Hippocampal formation (tissue), 2 donors: ENCODE measurements around the gene FAM169A.
A peak's percentile ranks its signal among the peaks of the same experiment; 100 is the strongest.
"Not testable (repeated sequence)": the region's sequence is repeated elsewhere in the genome, so short reads cannot be mapped to it uniquely, and the experiment has no call there.

Experiments used
- DNase-seq, 2 donors: peaks; one replicate each; lab custom pipeline; 2025; lab: John Stamatoyannopoulos, UW

FAM169A gene, protein sequence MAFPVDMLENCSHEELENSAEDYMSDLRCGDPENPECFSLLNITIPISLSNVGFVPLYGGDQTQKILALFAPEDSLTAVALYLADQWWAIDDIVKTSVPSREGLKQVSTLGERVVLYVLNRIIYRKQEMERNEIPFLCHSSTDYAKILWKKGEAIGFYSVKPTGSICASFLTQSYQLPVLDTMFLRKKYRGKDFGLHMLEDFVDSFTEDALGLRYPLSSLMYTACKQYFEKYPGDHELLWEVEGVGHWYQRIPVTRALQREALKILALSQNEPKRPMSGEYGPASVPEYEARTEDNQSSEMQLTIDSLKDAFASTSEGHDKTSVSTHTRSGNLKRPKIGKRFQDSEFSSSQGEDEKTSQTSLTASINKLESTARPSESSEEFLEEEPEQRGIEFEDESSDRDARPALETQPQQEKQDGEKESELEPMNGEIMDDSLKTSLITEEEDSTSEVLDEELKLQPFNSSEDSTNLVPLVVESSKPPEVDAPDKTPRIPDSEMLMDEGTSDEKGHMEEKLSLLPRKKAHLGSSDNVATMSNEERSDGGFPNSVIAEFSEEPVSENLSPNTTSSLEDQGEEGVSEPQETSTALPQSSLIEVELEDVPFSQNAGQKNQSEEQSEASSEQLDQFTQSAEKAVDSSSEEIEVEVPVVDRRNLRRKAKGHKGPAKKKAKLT

DNA sequence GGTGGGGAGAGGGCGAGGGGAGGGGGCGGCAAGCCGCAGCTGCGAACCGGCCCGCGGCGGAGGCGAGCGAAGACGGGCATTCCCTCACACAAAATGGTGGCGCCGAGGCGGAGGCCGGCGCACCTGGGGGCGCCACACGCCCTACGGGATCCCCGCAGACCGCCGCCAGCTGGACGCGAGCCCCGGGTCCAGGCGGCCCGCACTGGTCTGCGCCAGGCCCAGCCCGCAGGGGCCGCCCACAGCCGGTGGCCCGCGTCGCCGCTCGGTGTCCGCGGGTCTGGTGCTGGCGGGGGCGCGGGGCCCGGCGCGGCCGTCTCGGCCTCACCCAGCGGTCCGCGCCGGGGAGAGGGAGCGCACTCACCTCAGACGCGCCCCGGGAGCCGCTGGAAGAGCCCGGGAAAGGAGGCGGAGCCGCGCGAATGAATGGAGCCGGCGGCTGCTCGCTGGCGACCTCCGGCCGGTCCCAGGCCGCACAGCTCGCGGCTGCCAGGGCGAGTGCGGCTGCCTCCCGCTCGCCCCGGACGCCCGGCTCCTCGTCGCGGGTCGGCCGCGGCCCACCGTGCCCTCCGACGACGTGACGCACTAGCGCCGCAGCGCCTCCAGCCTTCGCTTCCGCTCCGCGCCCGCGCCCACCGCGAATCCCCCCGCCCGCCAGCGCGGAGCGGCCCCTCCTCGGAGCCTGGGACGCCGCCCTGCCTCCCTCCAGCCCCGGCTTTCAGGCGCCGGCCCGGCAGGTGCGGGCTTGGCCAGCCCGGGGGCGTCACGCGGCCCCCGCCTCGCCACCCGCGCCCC is at the start of gene FAM169A:
Gene FAM169A (minus strand): TSS at position 584 of the 792 bp plus-strand sequence. CDS start 24,711 bp downstream, outside the sequence.
- peak in 1 of 2 donors; percentile 31 for DNase-seq

DNA sequence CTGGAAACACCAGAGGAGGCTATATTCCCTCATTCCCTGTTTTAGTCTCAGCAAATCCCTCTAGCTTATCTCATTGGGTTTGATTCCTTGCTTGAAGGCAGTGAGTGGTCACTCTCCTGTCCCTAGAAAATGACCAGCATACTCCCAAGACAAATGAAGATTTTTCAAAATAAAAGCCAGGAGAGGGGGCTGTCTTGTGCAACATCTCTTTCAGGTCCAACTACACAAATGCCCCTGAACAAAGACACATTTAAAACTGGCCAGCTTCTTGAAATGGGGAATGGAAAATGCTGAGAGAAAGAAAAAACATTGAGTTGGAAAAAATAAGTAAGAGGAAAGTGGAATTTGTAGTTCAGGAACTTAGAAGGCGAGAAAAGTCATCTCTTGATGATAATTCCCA is 49.3 kb upstream of the FAM169A start:
- DNase-seq: no peak

DNA sequence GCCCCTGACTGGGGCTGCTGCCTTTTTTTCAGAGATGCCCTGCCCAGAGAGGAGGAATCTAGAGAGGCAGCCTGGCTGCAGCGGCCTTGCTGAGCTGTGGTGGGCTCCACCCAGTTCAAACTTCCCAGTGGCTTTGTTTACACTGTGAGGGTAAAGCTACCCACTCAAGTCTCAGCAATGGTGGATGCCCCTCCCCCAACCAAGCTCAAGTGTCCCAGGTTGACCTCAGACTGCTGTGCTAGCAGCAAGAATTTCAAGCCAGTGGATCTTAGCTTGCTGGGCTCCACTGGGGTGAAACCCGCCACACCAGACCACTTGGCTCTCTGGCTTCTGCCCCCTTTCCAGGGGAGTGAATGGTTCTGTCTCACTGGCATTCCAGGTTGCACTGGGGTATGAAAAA is 45.2 kb upstream of the FAM169A start:
- DNase-seq: not testable (repeated sequence)

DNA sequence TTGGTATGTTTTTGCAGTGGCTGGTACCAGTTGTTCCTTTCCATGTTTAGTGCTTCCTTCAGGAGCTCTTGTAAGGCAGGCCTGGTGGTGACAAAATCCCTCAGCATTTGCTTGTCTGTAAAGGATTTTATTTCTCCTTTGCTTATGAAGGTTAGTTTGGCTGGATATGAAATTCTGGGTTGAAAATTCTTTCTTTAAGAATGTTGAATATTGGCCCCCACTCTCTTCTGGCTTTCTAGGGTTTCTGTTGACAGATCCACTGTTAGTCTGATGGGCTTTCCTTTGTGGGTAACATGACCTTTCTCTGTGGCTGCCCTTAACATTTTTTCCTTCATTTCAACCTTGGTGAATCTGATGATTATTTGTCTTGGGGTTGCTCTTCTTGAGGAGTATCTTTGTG is 43.7 kb upstream of the FAM169A start:
- not testable (repeated sequence) for DNase-seq

DNA sequence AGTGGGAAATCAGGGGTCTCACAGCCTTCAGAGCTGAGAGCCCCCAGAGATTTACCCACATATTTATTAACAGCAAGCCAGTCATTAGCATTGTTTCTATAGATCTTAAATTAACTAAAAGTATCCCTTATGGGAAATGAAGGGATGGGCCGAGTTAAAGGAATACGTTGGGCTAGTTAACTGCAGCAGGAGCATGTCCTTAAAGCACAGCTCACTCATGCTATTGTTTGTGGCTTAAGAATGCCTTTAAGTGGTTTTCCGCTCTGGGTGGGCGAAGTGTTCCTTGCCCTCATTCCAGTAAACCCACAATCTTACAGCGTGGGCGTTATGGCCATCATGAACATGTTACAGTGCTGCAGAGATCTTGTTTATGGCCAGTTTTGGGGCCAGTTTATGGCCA is 42.0 kb upstream of the FAM169A start:
- DNase-seq: not testable (repeated sequence)

DNA sequence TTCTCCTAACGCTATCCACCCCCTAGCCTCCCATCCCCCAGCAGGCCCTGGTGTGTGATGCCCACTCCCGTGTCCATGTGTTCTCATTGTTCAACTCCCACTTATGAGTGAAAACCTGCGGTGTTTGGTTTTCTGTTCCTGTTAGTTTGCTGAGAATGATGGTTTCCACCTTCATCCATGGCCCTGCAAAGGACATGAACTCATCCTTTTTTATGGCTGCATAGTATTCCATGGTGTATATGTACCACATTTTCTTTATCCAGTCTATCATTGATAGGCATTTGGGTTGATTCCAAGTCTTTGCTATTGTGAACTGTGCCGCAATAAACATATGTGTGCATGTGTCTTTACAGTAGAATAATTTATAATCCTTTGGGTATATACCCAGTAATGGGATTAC is 38.5 kb upstream of the FAM169A start:
- not testable (repeated sequence) for DNase-seq

DNA sequence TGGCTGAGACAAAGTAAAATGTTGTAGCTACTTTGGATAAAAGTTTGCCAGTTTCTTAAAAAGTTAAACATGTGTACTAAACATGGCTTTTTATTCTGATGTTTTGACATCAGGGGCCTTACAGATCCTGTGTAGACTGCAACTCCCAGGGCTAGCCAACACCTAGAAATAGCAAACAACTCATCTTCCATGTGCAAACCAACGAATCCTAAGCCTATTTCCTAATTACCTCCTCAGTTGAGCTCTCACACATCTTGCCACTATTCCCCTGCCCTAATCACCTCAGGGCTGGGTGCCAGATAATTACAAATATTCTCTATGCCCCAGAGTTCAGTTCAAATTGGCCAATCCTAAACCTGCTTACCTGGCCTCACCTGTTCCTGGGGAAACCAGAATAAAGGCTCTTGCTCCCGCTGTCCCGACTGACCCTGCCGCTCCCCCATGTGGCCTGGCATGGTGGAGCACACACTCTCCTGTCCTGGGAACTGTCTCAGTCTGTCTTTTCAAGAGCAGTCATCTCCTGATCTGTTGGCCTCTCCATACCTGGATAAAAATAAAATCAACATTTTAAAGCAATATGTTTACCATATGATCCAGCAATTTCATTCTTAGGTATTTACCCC is 37.1 kb upstream of the FAM169A start:
- DNase-seq: no peak

DNA sequence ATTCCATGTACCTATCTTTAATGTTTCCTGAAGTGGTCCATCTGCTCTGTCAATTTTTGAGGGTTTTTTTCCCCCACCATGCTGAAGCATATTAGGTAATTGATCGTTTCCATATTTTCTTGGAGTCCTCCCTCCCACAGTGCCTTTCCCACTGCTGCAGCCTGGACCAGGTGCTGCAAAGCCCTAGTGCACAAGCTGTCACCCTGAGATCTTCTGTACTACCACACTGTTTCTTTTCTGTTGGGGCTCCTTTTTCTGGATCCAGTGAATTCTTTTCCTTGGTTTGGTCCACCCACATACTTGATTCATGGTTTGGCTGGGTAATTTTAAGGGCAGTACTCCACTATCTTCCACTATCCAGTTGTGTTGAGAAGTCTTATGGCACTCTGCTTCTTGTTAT is 30.9 kb upstream of the FAM169A start:
- DNase-seq: no peak

DNA sequence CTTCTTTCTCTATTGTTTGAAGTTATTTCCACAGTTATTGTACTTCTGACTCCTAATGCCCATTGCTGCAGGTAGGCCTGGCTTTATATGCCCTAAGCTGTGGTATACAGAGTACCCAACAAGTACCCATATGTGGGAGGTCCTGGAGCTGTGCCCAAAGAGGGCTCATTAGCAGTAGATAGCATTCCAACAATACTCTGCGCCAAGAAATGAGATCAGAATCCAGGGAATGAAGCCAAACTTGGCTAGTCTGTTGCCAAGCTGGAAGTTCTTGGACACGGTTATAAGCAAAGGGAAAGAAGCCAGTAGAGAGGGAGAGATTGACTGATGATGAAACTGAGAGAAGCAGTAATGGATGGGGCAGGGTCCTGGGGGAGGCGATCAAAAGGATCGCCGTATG is 29.7 kb upstream of the FAM169A start:
- DNase-seq: peak; percentile 53 to 60

DNA sequence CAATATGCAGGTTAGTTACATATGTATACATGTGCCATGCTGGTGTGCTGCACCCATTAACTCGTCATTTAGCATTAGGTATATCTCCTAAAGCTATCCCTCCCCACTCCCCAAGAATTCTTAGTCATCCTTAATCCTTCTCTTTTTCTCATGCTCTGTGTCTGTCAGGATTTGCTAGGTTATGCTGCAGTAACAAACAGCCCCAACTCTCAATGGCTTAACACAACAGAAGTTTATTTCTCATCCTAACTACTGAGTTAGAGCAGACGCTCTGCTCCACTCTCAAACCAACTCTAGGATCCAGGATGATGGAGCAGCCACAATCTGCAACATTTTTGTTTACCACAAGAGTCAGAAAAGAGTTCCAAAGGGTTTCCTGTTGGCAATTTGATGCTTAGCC is 28.2 kb upstream of the FAM169A start:
- no peak for DNase-seq

DNA sequence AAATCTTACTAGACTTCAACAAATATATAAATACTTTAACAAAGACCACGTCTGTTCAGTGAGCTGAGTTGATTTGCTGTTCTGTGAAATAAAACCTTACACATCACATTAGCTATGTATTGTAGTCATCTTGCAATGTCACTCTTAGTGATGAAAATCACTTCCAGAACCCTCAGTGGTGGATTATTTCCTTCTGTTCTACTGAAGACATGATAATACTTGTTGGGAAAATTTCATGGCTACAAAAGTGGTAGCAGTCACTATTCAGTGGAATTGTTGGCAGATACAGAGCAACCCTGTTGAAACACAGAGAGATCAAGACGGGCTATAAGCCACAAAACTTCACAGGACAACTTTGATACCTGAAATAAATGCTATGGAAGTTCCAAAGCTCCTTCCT is 26.7 kb upstream of the FAM169A start:
- DNase-seq: no peak

DNA sequence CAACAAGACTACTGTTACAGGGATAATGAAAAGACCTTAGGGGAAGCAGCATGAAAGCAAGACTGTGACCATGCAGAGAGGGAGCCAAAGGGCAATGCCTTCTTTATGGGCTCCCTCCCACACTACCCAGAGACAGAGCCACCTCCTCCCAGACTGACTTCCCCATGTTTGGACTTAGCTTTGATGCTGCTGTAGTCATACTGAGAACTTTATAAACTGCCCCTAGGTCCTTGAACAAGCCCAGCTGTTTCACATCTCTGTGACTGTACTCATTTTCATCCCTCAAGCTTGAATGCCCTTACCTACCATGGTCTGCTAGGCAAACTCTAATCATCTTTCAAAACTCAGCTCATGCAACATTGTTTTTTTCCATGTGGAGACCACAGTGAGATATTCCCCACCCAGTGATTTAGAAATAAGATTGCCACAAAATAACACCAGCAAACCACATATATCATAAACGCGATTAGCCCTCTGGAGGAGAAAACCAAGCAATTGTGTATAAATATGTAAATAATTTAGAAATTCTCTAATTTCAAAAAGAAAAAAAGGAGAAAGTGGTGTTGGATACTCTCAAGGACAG is 23.4 kb upstream of the FAM169A start:
- no peak for DNase-seq

DNA sequence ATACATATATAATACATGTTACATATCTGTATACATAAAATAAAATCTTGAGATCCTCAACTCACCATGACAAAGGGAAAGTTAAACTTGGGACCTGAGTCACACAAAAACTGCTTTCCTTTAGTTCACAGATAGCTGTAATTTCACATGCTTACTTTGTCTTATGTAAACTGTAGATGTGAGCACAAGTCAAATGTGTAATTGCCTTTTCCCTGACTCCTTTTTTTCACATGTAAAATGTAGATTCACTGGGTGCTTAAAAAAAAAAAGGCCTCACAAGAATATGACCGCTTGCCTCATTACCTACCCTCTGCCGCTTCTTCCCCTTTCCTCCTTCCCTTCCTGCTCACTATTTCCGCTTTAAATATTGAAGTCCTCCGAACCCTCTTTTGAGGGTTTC is 21.9 kb upstream of the FAM169A start:
- no peak for DNase-seq

DNA sequence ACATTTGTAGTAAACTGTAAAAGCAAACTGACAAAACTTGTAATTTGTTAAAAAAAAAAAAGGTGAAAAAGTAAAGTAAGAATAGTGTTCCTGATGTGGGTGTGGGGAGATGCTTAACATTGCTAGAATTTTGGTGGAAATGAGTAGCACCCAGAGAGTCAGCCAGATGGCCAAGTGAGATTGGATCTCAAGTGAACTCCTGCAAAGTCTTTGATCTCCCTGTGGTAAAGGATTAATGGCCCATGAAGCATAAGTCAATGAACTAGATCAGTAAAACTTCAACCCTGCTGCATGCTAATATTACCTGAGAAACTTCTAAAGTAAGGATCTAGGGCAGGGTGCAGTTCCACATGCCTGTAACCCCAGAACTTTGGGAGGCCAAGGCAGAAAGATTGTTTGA is 19.0 kb upstream of the FAM169A start:
- no peak for DNase-seq

DNA sequence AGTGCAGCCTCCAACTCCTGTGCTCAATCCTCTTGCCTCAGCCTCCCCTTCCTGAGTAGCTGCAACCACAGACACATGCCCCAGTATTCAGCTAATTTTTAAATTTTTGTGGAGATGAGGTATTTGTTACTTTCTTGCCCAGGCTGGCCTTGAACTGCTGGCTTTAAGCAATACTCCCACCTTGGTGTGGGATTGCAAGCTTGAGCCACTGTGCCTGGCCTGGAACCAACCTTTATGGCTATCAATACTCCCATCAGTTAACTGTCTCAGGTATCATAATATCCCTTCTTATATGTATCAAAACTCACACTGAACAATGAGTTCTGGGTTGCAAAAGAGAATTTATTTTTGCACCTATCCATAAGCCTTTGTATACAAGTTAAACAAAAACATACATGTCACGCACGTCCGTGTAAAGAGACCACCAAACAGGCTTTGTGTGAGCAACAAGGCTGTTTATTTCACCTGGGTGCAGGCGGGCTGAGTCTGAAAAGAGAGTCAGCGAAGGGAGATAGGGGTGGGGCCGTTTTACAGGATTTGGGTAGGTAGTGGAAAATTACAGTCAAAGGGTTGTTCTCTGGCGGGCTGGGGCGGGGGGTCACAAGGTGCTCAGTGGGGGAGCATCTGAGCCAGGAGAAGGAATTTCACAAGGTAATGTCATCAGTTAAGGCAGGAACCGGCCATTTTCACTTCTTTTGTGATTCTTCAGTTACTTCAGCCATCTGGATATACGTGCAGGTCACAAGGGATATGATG is 16.4 kb upstream of the FAM169A start:
- DNase-seq: not testable (repeated sequence)

DNA sequence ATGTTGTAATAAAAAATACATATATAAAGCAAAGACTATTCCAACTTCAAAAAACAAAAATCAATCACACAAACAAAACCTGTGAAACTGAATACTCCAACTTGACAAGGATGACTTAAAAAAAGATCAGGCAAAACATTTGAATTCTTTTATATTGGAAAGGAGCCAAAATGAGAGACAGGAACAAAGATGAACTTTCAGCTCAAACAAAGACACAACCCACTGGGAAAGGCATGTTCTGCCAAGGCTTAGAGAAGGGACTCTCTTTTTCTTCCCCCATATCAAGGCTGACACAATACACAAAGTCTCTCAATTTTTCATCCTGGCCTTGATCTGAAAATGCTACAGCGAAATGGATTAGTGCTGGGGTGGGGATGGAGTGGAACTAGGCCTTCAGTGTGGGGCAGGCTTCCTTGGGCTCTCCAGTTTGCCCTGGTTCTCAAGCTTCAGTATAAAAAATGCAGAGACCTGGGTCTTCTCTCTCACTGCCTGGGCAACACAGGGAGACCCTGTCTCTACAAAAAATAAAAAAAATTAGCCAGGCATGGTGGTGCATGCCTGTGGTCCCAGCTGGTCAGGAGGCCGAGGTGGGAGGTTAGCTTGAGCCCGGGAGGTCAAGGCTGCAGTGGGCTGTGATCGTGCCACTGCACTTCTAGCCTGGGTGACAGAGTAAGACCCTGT is 11.6 kb upstream of the FAM169A start:
- DNase-seq: peak; percentile 2 to 64

DNA sequence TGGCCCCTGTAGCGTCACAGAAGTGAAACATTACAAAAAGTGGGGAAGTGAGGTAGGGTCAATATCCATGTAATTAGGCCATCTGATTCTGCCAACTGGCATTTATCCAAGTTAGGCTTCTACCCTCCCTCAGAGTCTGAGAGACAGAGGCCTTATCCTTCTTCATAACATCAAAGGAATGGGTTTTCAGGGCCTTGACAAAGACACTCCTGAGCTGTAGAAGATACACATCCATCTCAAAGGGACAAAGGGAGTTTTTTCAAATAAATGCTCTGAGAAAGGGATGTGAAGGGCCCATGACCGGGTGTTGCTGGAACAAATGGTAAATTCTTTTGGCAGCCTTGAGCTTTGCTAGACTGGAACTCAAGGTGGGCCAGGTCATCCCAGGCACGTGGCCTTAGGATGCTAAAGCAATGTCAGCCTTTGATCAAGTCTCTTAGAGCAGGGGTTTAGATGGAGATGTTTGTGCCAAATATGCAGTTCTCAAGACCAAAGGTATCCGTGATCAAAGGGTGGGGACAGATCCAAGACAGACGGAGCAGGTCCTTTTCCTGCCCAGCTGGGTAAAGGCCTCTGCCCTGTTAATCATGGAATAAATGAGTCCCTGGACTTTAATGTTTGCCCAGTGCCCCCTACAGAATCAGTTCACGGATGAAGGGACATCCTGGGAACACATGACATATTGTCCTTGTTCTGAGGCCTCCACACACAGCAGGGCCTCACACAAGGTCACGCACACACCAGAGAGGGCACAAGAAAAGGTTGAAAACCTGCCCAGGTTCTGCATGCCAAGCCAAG is 10.0 kb upstream of the FAM169A start:
- no peak for DNase-seq

DNA sequence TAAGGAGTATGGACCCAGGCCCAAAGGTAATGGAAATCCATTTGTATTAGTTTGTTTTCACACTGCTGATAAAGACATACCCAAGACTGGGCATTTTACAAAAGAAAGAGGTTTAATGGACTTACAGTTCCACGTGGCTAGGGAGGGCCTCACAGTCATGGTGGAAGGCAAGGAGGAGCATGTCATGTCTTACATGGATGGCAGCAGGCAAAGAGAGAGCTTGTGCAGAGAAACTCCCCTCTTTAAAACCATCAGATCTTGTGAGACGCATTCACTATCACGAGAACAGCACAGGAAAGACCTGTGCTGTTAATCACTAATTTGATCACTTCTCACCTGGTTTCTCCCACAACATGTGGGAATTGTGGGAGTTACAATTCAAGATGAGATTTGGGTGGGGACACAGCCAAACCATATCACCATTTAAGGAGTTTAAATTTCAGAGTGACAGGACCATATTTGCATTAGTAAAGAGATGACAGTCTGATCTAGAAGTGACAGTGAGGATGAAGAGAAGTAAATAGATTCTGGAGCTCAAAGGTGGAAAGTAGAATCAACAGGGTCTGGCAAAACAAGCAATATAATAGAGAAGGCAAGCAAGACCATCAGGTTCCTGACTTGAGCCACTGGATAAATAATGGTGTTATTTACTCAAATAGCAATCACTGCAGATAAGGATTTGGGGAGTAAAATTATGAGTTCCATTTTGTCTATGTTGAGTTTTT is 7.5 kb upstream of the FAM169A start:
- no peak for DNase-seq
